ENCODE results near the gene SDK1. TPM values are rescaled to one million over a fixed set of nuclear protein-coding genes. Genes with fewer than 3 reads are reported as not detected.

The SDK1 gene
- total and polyA plus RNA-seq, 10 of the 15 experiments (the other 5 are each of a cell fraction or from before 2014, with no cell fraction given): 0.14 to 0.33 TPM; not detected in 8

DNA sequence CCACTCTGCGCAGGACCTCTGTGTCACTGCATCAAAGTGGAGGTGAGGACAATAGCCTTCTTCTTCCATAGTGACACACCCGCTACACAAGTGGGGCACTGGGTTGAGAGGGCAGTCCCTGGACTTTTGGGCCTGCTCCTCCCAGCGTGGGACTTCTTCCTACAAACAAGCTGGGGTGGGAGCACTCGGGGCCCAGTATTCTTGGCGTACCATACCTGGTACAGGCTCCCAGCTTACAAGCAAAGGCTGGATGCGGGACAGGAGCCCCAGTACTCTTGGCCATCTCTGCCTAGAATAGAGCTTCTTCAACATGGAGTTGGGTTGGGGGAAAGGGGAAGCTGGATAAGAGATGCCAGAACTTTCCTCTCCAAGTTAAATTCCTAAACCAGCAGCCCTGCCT lies 954.3 kb downstream of the SDK1 start (continued):
- TF ChIP-seq, protein P1, sequence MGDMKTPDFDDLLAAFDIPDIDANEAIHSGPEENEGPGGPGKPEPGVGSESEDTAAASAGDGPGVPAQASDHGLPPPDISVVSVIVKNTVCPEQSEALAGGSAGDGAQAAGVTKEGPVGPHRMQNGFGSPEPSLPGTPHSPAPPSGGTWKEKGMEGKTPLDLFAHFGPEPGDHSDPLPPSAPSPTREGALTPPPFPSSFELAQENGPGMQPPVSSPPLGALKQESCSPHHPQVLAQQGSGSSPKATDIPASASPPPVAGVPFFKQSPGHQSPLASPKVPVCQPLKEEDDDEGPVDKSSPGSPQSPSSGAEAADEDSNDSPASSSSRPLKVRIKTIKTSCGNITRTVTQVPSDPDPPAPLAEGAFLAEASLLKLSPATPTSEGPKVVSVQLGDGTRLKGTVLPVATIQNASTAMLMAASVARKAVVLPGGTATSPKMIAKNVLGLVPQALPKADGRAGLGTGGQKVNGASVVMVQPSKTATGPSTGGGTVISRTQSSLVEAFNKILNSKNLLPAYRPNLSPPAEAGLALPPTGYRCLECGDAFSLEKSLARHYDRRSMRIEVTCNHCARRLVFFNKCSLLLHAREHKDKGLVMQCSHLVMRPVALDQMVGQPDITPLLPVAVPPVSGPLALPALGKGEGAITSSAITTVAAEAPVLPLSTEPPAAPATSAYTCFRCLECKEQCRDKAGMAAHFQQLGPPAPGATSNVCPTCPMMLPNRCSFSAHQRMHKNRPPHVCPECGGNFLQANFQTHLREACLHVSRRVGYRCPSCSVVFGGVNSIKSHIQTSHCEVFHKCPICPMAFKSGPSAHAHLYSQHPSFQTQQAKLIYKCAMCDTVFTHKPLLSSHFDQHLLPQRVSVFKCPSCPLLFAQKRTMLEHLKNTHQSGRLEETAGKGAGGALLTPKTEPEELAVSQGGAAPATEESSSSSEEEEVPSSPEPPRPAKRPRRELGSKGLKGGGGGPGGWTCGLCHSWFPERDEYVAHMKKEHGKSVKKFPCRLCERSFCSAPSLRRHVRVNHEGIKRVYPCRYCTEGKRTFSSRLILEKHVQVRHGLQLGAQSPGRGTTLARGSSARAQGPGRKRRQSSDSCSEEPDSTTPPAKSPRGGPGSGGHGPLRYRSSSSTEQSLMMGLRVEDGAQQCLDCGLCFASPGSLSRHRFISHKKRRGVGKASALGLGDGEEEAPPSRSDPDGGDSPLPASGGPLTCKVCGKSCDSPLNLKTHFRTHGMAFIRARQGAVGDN (IDR thresholded peaks at IDR 0.05): no peak
- no peak for TF ChIP-seq NRF1 (conservative IDR thresholded peaks at IDR 0.05; ENCODE audit: low read depth, low read length)

DNA sequence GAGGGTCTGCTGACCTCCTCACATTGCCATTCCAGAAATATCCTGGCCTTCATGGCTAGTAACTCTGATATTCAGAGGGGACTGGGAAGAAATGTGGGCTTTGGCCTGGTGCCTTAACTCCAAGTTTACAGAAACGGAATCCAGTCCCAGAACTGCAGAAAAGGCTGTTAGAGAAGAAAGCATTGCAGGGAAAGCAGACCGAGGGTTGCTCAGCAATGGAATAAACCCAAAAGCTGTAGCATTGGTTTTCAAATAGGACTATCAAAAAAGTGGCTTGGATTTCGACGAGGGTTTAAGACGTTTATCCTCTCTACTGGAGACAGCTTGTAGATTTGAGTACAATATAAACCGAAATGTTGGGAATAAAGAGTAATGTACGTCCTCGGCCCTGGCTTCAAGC lies 955.2 kb downstream of the SDK1 start:
- Histone ChIP-seq H3K27ac (ENCODE audit: control insufficient read depth, insufficient read depth) (no peak overlapping the region), H3K36me3 (ENCODE audit: control insufficient read depth in 2 of 2, insufficient read depth in 2 of 2, low read length in 1 of 2) (no peaks in the 10 kb centered on the region), H3K4me2 (ENCODE audit: control insufficient read depth, insufficient read depth) (no peak overlapping the region), H3K27me3 (replicated peaks in 1 of 2; ENCODE audit: control insufficient read depth in 2 of 2, insufficient read depth in 2 of 2, low read length in 1 of 2) (no peaks in the 10 kb centered on the region), H3K79me2 (ENCODE audit: control insufficient read depth, insufficient read depth, low read length) (no peaks in the 10 kb centered on the region), H2AFZ (ENCODE audit: control insufficient read depth, low read depth, low read length) (no peak overlapping the region), H3K9me3 (replicated peaks; ENCODE audit: control insufficient read depth, insufficient read depth, low read length) (no peaks in the 10 kb centered on the region; the same call in 2 of the 3 replicates), H3K4me3 (no peak overlapping the region), H3K4me1 (ENCODE audit: control insufficient read depth, insufficient read depth, low read length) (no peaks in the 10 kb centered on the region), H3K9ac (ENCODE audit: control insufficient read depth, insufficient read depth, low read length) (no peak overlapping the region), H4K20me1 (ENCODE audit: control insufficient read depth, insufficient read depth) (no peaks in the 10 kb centered on the region)
- in situ Hi-C loops (cut with MboI): no loop called here
- WGBS (ENCODE audit: insufficient coverage, insufficient replicate concordance, low lambda C conversion rate, missing lambda C conversion rate): 24% methylated on average over 8 of the region's 8 CpGs
- FAIRE-seq (no peak), ATAC-seq (no peak), DNase-seq (ENCODE audit: low read depth, low spot score) (no peak)
- ChIA-PET RAD21 (ENCODE audit: unreplicated experiment) (no interaction called here), SMC1A (ENCODE audit: uncharacterized antibody, unreplicated experiment) (no interaction called here), CTCF (no interaction called here), POLR2A (no interaction called here)
- intact Hi-C loops (cut with micrococcal nuclease; ENCODE audit: unreplicated experiment): loop anchor here (10.0 kb wide), 1 partner anchor 59 kb away; no protein-coding TSS in a partner anchor
- no TSS peak for BruUV-seq (replicated peaks)
- TF ChIP-seq, protein P2, sequence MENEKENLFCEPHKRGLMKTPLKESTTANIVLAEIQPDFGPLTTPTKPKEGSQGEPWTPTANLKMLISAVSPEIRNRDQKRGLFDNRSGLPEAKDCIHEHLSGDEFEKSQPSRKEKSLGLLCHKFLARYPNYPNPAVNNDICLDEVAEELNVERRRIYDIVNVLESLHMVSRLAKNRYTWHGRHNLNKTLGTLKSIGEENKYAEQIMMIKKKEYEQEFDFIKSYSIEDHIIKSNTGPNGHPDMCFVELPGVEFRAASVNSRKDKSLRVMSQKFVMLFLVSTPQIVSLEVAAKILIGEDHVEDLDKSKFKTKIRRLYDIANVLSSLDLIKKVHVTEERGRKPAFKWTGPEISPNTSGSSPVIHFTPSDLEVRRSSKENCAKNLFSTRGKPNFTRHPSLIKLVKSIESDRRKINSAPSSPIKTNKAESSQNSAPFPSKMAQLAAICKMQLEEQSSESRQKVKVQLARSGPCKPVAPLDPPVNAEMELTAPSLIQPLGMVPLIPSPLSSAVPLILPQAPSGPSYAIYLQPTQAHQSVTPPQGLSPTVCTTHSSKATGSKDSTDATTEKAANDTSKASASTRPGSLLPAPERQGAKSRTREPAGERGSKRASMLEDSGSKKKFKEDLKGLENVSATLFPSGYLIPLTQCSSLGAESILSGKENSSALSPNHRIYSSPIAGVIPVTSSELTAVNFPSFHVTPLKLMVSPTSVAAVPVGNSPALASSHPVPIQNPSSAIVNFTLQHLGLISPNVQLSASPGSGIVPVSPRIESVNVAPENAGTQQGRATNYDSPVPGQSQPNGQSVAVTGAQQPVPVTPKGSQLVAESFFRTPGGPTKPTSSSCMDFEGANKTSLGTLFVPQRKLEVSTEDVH (IDR thresholded peaks at IDR 0.05; ENCODE audit: low read depth, partially characterized antibody): no peak
- TF ChIP-seq NFYB (IDR thresholded peaks at IDR 0.05; ENCODE audit: insufficient read depth, low read depth, low read length) (no peak), NFXL1 (IDR thresholded peaks at IDR 0.05; ENCODE audit: borderline replicate concordance) (no peak), KLF5 (IDR thresholded peaks at IDR 0.05; ENCODE audit: partially characterized antibody) (no peak)
- TF ChIP-seq, protein P3, sequence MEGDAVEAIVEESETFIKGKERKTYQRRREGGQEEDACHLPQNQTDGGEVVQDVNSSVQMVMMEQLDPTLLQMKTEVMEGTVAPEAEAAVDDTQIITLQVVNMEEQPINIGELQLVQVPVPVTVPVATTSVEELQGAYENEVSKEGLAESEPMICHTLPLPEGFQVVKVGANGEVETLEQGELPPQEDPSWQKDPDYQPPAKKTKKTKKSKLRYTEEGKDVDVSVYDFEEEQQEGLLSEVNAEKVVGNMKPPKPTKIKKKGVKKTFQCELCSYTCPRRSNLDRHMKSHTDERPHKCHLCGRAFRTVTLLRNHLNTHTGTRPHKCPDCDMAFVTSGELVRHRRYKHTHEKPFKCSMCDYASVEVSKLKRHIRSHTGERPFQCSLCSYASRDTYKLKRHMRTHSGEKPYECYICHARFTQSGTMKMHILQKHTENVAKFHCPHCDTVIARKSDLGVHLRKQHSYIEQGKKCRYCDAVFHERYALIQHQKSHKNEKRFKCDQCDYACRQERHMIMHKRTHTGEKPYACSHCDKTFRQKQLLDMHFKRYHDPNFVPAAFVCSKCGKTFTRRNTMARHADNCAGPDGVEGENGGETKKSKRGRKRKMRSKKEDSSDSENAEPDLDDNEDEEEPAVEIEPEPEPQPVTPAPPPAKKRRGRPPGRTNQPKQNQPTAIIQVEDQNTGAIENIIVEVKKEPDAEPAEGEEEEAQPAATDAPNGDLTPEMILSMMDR (IDR thresholded peaks at IDR 0.05 in 2 of 3, conservative IDR thresholded peaks at IDR 0.05 in 1 of 3; ENCODE audit: control insufficient read depth in 2 of 3, extremely low read depth in 1 of 3, insufficient read depth in 1 of 3, low read depth in 3 of 3, low read length in 3 of 3): no peak
- TF ChIP-seq, protein P4, sequence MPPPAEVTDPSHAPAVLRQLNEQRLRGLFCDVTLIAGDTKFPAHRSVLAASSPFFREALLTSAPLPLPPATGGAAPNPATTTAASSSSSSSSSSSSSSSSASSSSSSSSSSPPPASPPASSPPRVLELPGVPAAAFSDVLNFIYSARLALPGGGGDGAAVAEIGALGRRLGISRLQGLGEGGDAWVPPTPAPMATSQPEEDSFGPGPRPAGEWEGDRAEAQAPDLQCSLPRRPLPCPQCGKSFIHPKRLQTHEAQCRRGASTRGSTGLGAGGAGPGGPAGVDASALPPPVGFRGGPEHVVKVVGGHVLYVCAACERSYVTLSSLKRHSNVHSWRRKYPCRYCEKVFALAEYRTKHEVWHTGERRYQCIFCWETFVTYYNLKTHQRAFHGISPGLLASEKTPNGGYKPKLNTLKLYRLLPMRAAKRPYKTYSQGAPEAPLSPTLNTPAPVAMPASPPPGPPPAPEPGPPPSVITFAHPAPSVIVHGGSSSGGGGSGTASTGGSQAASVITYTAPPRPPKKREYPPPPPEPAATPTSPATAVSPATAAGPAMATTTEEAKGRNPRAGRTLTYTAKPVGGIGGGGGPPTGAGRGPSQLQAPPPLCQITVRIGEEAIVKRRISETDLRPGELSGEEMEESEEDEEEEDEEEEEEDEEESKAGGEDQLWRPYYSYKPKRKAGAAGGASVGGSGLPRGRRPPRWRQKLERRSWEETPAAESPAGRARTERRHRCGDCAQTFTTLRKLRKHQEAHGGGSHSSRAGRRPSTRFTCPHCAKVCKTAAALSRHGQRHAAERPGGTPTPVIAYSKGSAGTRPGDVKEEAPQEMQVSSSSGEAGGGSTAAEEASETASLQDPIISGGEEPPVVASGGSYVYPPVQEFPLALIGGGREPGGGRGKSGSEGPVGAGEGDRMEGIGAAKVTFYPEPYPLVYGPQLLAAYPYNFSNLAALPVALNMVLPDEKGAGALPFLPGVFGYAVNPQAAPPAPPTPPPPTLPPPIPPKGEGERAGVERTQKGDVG (CRISPR knock-in tag; IDR thresholded peaks at IDR 0.05): no peak

Measured in GM12878 (cell line).